Suprapubic skin (tissue), 4 donors: ENCODE results near the gene WFDC2.

Source experiments
- CTCF ChIP-seq, 2 donors: fragments of 200-600 bp in 1 of 2; fragments of 450-650 bp in 1 of 2; sonication (generic) in 1 of 2; IDR thresholded peaks; one replicate each; pipeline ENCODE4 v1.5.1; 2016 to 2019; ENCODE audit warnings: antibody characterized with exemption in 2 of 2, mild to moderate bottlenecking in 1 of 2, moderate library complexity in 1 of 2
- EP300 ChIP-seq: sonication (generic); formaldehyde crosslinking; IDR thresholded peaks from one replicate; pipeline ENCODE4 v1.6.1; 2017; ENCODE audit warnings: antibody characterized with exemption
- POLR2AphosphoS5 ChIP-seq, 3 donors: sonication (generic); formaldehyde crosslinking; IDR thresholded peaks; one replicate each; pipeline ENCODE4 v1.6.1; 2017; ENCODE audit warnings: antibody characterized with exemption in 3 of 3

- TF ChIP-seq CTCF (IDR thresholded peaks at IDR 0.05) (no peak), POLR2AphosphoS5 (IDR thresholded peaks at IDR 0.05) (no peak), EP300 (no peak)
These were observed 17.3 kb upstream of the WFDC2 start for GRCh38 chr20:45452238-45452637.
